ENCODE results near the gene AJUBA. TPM values are rescaled to one million over a fixed set of nuclear protein-coding genes. Genes with fewer than 3 reads are reported as not detected.
A peak's percentile ranks its signal among the peaks of the same experiment; 100 is the strongest.

AJUBA gene
- total RNA-seq: 10 to 100 TPM; 22.8 to 33.5 (median 28.4) TPM

DNA sequence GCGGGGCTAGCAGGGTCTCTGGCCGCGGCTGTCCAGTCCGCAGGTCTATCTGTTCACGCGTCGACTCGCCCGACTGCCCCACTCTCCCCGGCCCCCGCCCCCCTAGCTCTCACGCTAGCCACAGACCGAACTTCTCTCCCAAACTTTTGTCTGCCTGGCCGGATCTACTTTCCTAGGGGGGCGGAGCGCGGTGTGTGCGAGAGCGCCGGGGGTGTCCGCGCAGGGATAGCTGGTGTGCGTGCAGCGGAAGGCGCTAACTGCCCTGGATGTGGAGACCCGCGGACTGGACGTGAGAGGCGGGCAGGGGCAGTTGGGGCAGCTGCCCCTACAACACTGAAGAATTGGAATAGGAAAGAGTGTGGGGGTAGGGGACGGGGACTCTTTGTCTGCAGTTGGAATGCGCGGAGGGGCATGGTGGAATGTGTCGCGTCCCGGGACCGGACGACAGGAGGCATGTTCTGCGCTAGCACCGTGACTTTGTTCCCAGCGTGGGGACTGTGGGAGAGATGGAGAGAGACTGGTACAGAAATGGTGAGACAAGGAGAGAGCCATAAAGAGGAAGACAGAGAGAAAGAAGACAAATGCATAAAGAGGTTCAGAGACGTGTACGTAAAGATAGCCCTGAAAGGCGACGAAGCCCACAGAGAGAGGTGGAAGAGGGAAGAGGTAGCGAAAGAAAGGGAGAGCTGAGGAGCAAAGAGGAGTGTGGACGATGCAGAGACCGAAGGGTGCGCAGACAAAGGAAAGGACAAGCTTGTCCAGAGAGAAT, at the start of gene AJUBA:
Gene AJUBA (minus strand): TSS at position 75 of the 769 bp plus-strand sequence. CDS start 285 bp downstream, outside the sequence.
- H3K9me3 ChIP-seq: no peaks in the 10 kb centered on the region
- 0 to 2% methylated on average over 43 to 47 of the region's 48 CpGs for whole genome bisulfite sequencing, 2 donors
- H3K27me3 ChIP-seq: no peaks in the 10 kb centered on the region
- peak; percentile 81 to 85 for DNase-seq (ENCODE audit: low spot score in 2 of 2)
- H3K4me3 ChIP-seq: peak within 1 kb of the TSS; percentile 66 to 86 (median 80)
- TF ChIP-seq POLR2A (IDR thresholded peaks at IDR 0.05) (peak in 1 of 2 donors; percentile 45), EP300 (IDR thresholded peaks at IDR 0.05) (peak in 1 of 2 donors; percentile 80)
- TF ChIP-seq, protein P1, sequence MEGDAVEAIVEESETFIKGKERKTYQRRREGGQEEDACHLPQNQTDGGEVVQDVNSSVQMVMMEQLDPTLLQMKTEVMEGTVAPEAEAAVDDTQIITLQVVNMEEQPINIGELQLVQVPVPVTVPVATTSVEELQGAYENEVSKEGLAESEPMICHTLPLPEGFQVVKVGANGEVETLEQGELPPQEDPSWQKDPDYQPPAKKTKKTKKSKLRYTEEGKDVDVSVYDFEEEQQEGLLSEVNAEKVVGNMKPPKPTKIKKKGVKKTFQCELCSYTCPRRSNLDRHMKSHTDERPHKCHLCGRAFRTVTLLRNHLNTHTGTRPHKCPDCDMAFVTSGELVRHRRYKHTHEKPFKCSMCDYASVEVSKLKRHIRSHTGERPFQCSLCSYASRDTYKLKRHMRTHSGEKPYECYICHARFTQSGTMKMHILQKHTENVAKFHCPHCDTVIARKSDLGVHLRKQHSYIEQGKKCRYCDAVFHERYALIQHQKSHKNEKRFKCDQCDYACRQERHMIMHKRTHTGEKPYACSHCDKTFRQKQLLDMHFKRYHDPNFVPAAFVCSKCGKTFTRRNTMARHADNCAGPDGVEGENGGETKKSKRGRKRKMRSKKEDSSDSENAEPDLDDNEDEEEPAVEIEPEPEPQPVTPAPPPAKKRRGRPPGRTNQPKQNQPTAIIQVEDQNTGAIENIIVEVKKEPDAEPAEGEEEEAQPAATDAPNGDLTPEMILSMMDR (IDR thresholded peaks at IDR 0.05): peak in 1 of 5 experiments; percentile 11
- peaks cover 0 to 9% (median 0%) of the 10 kb centered on the region in 3 donors for H3K36me3 ChIP-seq
- H3K4me1 ChIP-seq: peaks cover 0 to 55% (median 9%) of the 10 kb centered on the region in 4 donors
- H3K27ac ChIP-seq: peak within 1 kb of the TSS; percentile 76 to 94 (median 86)

DNA sequence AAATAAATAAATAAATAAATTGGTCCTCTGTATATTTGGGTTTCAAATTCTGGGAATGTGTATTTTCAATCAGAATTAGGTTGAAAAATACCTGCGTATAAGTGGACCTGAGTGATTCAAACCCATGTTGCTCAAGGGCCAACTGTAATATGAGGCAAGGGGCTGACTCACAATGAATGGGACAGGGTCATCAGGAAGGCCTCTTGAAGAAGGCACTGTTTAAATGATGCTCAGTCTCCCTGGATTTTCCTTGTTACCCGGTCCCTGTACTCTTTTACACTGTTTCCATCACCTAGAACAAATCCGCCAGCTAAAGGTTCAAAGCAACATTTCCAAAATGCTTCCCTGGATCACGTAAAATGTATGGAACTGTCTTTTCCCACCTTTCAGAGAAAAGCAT, 48.6 kb upstream of the AJUBA start:
- H3K36me3 ChIP-seq: peaks cover 0 to 74% (median 11%) of the 10 kb centered on the region in 3 donors
- H3K27me3 ChIP-seq: no peaks in the 10 kb centered on the region
- TF ChIP-seq POLR2A (IDR thresholded peaks at IDR 0.05): no peak
- TF ChIP-seq, protein P1 (IDR thresholded peaks at IDR 0.05): no peak
- no peak for TF ChIP-seq EP300 (IDR thresholded peaks at IDR 0.05)
- no peak for DNase-seq (ENCODE audit: low spot score in 2 of 2)
- no peak overlapping the region for H3K27ac ChIP-seq
- WGBS, 2 donors: 93 to 94% methylated on average over 4 of the region's 4 CpGs
- no peak overlapping the region for H3K4me3 ChIP-seq
- no peaks in the 10 kb centered on the region for H3K9me3 ChIP-seq
- peaks cover 0 to 31% (median 9%) of the 10 kb centered on the region in 4 donors for H3K4me1 ChIP-seq

DNA sequence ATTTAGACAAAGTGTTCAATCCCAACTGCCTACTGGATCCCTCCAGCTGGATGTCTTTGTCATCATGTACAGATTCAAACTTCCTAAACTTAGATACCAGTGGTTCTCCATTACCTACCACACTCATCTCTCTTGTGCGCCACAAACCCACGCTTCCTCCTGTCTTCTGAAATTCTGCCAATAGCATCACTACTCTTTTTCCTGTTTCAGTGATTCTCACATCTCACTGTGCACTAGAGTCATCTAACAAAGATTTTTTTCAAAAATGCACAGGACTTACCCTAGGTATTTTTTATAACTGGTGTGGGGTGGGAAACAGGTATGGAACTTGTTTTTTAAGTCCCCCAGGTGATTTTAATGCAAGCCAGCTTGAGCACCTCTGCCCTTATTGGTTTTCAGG, 46.4 kb upstream of the AJUBA start:
- WGBS, 2 donors: 64 to 72% methylated on average over 2 of the region's 2 CpGs
- Histone ChIP-seq H3K9me3 (no peaks in the 10 kb centered on the region), H3K27me3 (no peaks in the 10 kb centered on the region), H3K36me3 (peaks cover 2 to 94% (median 11%) of the 10 kb centered on the region in 3 donors), H3K4me3 (no peak overlapping the region), H3K4me1 (peaks cover 0 to 30% (median 7%) of the 10 kb centered on the region in 4 donors), H3K27ac (no peak overlapping the region)
- no peak for DNase-seq (ENCODE audit: low spot score in 2 of 2)
- TF ChIP-seq EP300 (IDR thresholded peaks at IDR 0.05): no peak
- TF ChIP-seq, protein P1 (IDR thresholded peaks at IDR 0.05): no peak
- no peak for TF ChIP-seq POLR2A (IDR thresholded peaks at IDR 0.05)

DNA sequence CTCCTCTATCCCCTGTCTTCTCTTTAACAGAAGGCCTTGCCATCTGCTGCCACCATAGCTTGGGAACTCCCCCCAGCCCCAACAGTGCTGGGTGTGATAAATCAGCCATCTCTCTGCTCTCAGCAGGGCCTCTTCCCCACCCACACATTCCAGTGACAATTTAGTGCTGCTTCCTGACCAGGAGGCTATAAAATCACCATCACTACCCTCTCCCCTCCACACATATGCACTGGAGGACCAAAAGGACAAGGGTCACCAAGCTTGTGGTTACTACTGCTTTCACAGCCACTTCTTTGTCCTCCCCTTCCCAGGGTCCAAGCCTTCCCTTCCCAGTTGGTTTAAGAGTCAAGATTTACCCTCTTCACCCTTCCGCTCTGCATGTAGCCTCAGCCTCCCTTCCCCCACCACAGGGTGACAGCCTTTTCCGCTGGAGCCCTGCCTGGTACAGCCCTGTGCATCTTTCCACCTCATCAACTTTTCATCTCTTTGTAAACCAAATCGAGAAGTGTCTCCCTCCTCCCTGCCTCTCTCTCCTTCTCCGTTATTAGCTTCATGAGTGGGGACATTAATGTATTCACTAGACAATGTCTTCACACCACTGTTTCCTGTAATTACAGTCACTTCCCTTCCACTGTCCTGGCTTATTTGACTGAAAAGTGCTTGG, 42.9 kb upstream of the AJUBA start:
- no peak overlapping the region for H3K27ac ChIP-seq
- H3K27me3 ChIP-seq: no peaks in the 10 kb centered on the region
- peaks cover 0 to 15% (median 0%) of the 10 kb centered on the region in 4 donors for H3K4me1 ChIP-seq
- DNase-seq (ENCODE audit: low spot score in 2 of 2): no peak
- peaks cover 0 to 76% (median 2%) of the 10 kb centered on the region in 3 donors for H3K36me3 ChIP-seq
- H3K9me3 ChIP-seq: no peaks in the 10 kb centered on the region
- 39 to 49% methylated on average over 4 of the region's 4 CpGs for WGBS, 2 donors
- TF ChIP-seq POLR2A (IDR thresholded peaks at IDR 0.05): no peak
- H3K4me3 ChIP-seq: no peak overlapping the region

DNA sequence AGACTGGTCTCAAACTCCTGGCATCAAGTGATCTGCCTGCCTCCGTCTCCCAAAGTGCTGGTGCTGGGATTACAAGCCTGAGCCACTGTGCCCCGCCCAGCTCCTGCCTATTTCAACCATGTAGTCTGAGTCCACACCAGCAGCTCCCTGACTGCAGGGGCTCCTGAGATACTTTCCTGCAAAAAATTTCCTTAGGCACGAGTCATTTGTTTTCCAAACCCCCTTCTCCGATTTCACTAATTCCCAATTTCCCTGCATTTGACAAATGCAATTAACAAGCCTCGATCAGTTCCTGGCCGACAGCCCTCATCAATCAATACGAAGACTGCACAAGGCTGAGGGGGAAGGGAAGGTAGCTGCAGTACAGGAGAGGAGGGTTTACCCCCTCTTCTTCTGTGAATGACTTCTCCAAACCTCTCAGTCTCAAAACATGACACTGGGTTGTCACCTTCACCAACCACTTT, 42.3 kb upstream of the AJUBA start:
- Histone ChIP-seq H3K36me3 (peaks cover 0 to 70% (median 2%) of the 10 kb centered on the region in 3 donors), H3K4me3 (no peak overlapping the region), H3K9me3 (no peaks in the 10 kb centered on the region), H3K27me3 (no peaks in the 10 kb centered on the region), H3K27ac (no peak overlapping the region), H3K4me1 (peaks cover 0 to 15% (median 0%) of the 10 kb centered on the region in 4 donors)
- TF ChIP-seq, protein P1 (IDR thresholded peaks at IDR 0.05): no peak
- no peak for TF ChIP-seq EP300 (IDR thresholded peaks at IDR 0.05)
- no peak for TF ChIP-seq POLR2A (IDR thresholded peaks at IDR 0.05)
- DNase-seq (ENCODE audit: low spot score in 2 of 2): no peak
- 62 to 66% methylated on average over 7 of the region's 7 CpGs for WGBS, 2 donors

Data from tibial nerve (tissue), 4 donors.